Hematopoietic multipotent progenitor cell treated with erythropoietin and hydrocortisone succinate and interleukin-3 and kit ligand, for 8 days (in vitro differentiated cells): ENCODE data around the gene GUCA2A.

Experiments used
- DNase-seq: peaks from one replicate; pipeline ENCODE4 v3.0.0-alpha.2; 2015

GUCA2A gene

GRCh38 chr1:42152907-42153600 is 11.5 kb downstream of the GUCA2A start, which contains the start of gene GUCA2B:
GUCA2B (plus strand) TSS chr1:42153410; CDS start chr1:42153451, 41 bp downstream.
- no peak for DNase-seq

DNA sequence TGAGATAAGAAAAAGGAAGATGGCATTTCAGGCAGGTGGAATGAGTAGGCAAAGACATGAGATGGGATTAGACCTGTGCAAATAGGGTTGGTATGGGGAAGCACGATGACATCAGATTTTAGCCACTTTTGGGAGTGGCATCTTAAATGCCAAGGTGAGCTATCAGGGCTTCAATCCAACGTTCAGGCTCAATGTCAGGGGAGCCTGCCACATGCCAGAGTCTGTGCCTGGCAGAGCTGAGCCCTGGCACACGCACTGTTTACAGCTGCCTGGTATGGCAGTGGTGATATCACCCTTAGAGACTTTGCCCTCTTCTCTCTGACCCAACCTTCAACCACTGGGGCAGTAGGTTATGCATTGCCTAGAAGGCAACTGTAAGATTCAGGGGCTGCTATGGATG is 12.4 kb downstream of the GUCA2A start:
- DNase-seq, result no peak

- no peak for DNase-seq
Measured at GRCh38 chr1:42150651-42151050, 13.9 kb downstream of the GUCA2A start.

DNA sequence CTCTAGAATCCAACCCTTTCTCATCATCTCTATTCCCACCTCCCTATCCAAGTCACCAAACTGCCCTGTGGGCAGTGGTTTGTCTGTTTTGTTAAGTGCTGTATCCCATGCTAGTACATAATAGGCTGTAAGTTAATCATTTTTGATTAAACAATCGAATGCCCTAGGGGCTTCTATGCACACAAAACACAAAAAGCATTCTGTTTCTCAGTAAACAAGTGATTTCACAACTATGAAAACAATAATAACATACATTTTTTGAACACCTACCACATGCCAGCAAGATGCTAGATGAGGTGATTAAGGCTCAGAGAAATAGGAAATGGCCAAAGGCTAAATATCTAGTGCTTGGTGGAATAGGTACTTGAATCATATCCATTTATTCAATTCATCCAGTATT is 16.4 kb downstream of the GUCA2A start:
- DNase-seq, result no peak

DNA sequence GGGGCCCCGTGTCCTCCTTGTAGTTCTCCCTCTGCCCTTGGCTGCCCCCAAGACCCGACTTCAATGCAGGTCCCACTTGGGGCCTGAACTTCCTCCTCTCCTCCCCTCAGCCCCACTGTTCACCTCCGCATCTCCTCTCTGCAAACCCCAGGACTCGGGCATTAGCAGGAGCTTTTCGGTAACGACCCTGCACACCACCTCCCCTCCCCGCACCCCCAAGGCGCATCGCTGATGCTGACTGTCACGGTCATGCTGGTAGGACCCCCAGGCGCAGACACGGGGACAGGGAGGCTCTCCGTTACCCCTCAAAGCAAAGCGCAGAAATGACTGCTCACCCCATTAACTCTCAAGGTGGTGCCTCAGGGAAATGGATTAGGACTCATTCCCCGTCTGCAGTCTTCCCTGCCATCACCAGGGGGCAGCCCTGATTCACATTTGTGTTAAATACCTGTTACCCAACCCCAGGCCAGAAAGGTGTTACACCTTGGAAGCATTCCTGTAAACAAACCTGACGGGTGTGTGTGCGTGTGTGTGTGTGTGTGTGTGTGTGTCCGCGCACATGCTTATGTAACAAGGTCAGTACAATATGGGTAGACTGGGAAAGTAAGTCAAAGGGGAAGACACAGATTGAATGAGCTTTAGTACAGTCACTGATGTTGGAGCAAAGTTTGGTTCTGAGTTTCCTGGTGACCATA is 17.8 kb downstream of the GUCA2A start:
- peak; percentile 69 for DNase-seq

- no peak for DNase-seq
Measured at GRCh38 chr1:42145764-42146625, 18.6 kb downstream of the GUCA2A start.

DNA sequence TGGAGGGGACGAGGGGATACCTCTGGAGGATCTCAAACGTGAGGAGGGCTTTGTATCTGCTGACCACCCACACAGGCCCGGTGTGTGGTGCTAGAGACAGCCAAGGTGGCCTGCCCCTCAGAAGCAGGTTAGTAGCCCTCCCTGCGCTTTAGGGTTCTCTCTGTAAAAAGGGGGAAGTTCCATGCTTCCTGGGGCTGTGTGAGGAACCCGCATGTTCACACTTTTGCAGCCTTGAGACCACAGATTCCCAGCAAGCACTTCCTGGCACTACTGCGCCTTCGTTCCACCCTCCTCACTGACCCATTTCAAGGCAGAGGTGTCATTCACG is 19.2 kb downstream of the GUCA2A start:
- no peak for DNase-seq

GRCh38 chr1:42144711-42145388 is 19.7 kb downstream of the GUCA2A start:
- DNase-seq, result no peak

- DNase-seq, result no peak
Measured at GRCh38 chr1:42143896-42144710, 20.4 kb downstream of the GUCA2A start.

DNA sequence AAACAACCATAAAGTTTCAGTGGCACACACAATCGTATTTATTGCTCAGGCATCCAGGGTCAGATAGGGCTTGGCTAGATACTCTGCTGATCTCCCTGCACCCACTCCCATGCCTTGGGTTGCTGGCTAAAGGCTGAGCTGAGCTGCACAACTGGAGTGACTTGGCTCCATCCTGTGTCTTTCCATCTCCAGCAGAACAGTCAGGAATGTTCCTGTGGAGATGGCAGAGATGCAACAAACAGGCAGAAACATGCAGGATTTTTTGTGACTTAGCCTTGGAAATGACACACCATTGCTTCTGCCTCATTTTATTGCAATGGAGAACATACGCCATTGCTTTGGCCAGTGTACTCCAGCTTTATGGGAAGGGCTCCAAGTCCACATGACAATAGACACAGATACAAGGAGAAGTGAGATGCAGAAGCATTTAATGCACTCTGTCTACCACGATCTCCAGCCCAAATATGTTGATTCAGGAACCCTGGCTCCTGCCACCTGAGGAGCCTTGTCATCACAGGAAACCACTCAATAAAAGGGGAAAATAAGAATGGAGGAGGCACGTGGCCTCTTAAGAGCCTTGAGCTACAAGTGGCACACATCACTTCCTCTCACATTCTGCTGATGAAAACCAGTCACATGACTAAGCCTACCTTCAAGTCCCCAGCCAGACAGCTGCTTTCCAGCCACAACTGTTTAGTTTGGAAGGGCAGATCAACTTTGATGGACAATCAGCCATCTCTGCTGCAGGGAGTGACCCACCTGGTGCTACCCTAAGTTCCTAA is 21.5 kb downstream of the GUCA2A start:
- DNase-seq, result no peak

DNA sequence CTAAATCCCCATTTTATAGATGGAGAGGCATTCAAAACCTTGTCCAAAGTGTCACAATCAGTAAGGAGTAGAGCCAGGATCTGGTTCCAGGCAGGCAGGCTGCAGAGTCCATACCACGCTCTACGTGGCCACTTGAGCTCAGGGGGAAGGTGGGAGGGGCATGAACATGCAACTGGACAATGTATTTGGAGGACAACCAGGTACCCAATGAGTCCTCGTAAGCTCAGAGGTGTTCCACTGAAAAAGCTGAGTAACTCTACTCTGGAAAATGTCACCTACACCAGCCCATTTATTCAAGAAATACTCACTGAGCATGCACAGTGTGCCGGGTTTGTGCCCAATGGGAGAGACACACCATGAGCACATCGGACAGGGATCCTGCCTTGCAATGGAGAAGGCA is 22.6 kb downstream of the GUCA2A start:
- no peak for DNase-seq

- DNase-seq, result no peak
Measured at GRCh38 chr1:42140191-42140590, 24.4 kb downstream of the GUCA2A start.

DNA sequence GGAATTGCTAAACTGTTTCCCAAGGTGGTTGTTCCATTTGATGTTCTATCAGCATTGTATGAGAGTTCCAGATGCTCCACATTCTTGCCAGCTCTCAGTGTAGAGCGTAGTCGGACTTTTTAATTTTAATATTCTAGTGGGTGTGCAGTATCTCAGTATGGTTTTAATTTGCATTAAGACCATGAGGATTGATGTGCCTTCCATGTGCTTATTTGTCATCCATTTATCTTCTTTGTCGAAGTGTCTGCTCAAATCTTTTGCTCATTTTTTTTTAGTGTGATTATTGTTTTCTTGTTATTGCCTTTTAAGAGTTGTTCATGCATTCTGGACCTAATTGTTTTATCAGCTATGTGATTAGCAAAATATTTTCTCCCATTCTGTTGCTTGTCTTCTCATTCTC is 25.1 kb downstream of the GUCA2A start:
- DNase-seq, result no peak

DNA sequence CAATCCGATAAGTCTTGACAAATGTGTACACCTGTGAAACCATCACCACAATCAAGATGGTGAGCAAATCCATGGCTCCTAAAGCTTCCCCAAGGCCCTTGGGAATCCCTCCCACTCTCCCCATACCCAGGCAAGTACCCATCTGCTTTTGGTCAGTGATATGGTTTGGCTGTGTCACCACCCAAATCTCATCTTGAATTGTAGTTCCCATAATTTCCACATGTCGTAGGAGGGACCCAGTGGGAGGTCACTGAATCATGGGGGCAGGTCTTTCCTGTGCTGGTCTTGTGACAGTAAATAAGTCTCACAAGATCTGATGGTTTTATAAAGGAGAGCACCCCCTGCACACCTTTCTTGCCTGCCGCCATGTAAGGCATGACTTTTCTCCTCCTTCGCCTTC is 26.0 kb downstream of the GUCA2A start:
- DNase-seq, result no peak

- no peak for DNase-seq
Measured at GRCh38 chr1:42137766-42138165, 26.8 kb downstream of the GUCA2A start.

DNA sequence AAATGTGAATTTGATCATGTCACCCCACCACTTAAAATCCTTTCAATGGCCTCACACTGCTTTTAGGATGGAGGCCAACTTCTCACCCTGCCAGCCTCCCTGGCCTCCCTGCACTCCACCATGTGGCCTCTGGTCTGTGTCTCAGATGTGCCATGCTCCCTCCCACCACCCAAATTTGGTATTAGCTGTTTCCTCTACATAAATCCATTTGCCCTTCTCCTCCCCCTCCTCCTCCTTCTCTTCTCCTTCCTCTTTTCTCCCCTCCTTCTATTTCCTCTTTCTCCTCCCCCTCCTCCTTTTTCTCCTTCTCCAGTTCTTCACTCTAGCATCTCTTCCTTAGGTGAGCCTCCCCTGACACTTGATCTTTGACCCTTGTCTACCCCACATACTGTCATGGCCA is 28.1 kb downstream of the GUCA2A start:
- no peak for DNase-seq

GRCh38 chr1:42135426-42135825 is 29.1 kb downstream of the GUCA2A start:
- no peak for DNase-seq

DNA sequence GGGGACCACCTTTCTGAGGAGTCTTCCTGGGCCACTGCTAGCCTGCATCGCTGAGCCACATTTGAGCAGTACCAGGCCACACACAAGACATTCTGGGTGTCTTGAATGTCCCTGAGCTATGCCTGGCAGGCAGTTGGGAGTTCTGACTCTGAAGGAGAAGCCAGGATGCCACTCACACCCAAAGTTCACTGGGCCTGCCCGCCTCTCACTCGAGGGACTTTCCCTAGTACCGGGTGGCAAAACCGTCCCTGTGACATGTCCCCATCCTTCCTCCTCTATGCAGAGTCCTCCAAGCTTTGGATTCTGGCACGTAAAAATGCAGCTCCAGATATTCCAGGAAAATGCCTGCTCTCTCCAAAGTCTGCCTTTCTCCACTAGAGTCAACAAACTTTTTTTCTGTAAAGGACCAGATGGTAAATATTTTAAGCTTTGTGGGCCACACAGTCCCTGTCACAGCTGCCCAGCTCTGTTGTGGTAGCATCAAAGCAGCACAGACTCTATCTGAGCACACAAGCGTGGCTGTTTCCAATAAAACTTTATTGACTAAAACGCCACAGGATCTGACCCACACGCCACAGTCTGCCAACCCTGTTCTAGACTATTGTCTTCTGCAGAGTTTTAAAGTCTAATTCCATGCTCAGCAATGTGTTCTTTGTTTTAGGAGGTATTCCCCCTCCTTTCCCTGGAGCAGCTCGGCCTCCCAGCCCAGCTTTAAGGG is 30.6 kb downstream of the GUCA2A start:
- no peak for DNase-seq

DNA sequence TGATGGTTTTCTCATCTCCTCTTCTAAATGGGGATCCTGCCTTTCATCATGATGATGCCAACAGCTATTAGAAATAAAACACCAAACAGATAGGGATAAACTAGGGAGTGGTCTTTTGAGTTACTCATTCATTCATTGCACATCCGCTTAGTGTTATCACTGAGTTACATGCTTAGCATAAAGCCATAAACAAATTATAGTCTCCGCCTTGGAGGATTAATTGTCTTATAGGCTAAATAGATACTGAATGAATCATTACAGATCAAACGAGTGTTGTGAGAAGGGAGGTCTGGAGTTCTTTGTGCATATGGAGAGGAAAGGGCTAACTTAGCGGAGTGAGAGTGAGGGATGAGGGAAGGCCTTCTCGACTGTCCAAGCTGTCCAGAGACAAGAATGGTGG is 31.2 kb downstream of the GUCA2A start:
- no peak for DNase-seq

DNA sequence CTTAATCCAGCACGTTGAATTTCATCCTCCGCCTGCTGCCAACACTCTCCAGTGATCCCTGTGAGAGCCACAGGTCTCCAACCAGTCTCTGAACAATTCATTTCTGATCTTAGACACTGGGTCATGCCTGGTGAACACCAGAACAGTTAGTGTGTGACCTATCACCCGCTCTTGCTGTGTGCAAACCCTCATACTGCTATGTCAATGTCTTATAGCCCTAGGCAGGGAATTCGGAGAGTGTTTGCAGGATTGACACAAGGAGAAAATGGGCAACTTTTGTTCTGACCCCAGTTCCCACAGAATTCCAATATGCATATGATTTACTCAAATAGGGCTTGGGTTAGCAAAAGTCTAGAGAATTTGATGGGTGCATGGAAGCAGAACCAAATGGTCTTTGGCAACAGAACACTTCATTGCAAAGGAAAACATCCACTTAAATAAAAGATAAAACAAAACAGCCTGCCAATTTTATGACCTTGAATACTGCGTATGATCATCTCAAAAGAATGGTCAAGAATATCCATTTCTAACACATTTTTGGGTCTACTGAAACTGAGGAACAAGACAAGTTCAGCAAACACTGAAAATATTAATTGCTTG is 34.4 kb downstream of the GUCA2A start:
- DNase-seq, result no peak
